K562 (cell line): ENCODE measurements around the gene MLLT3. TPM values are rescaled to one million over a fixed set of nuclear protein-coding genes. Genes with fewer than 3 reads are reported as not detected.

ENCODE experiments used
- ATAC-seq: fragments of 200-7000 bp; cut with Tn5 transposase; 3 replicates; pipeline ENCODE4 v1.9.1; 2020; ENCODE audit warnings: moderate library complexity
- BruUV-seq: library from RNA; stranded (reverse); fragments of 400-500 nt; replicated peaks from 2 replicates; lab custom pipeline; 2021; lab: Mats Ljungman, UMichigan
- CTCF ChIA-PET: fragments of 300-600 bp; formaldehyde crosslinking; extraction: SDS; loops from one replicate; lab custom pipeline; 2021; ENCODE audit warnings: low intra/inter-chr PET ratio; lab: Yijun Ruan, JAX
- POLR2A ChIA-PET: fragments of 300-600, 350-650 bp; sonication (Branson Sonifier 250); formaldehyde crosslinking; extraction: SDS; loops from one replicate; lab custom pipeline; 2021; ENCODE audit warnings: antibody characterized with exemption, inconsistent platforms; lab: Yijun Ruan, JAX
- DNase-seq, 4 experiments: peaks; one replicate each; pipeline versions ENCODE4 v3.0.0 to v3.0.0-alpha.2; 2011 to 2018; ENCODE audit warnings: low spot score in 3 of 4, mixed read lengths in 3 of 4; ENCODE audit errors: extremely low read depth in 1 of 4
- FAIRE-seq: peaks from 2 replicates; lab custom pipeline; 2011; peaks lifted over from hg19 to GRCh38; lab: Jason Lieb, UNC
- H2AFZ ChIP-seq: 2 replicates; pipeline ENCODE4 v1.6.0; 2011; ENCODE audit warnings: low read depth, low read length, control low read depth, inconsistent platforms
- H3K27ac ChIP-seq: fragments of 200-600 bp; 3 replicates; pipeline ENCODE4 v1.8.0; 2011; ENCODE audit warnings: low read depth, mild to moderate bottlenecking, control low read depth, inconsistent platforms, low read length, moderate library complexity, mixed read lengths; ENCODE audit errors: extremely low read depth
- H3K27me3 ChIP-seq, 2 experiments: fragments of 300-600 bp in 1 of 2; 2 replicates in 1 of 2; 3 replicates in 1 of 2; pipeline versions ENCODE4 v1.6.0 to v1.8.0; 2011; ENCODE audit warnings: inconsistent platforms in 2 of 2, low read length in 2 of 2, mild to moderate bottlenecking in 1 of 2, mixed read lengths in 1 of 2, moderate library complexity in 1 of 2; ENCODE audit not compliant: control insufficient read depth in 2 of 2, insufficient read depth in 2 of 2
- H3K36me3 ChIP-seq: fragments of 300-600 bp; 3 replicates; pipeline ENCODE4 v1.8.0; 2011; ENCODE audit warnings: mild to moderate bottlenecking, low read length, inconsistent platforms; ENCODE audit not compliant: control insufficient read depth, insufficient read depth
- H3K4me1 ChIP-seq, 2 experiments: fragments of 200-600 bp in 1 of 2; replicated peaks in 1 of 2; 2 replicates in 1 of 2; 3 replicates in 1 of 2; pipeline versions ENCODE4 v1.5.1 to v1.8.0; 2011; ENCODE audit warnings: inconsistent platforms in 2 of 2, low read length in 2 of 2, mild to moderate bottlenecking in 1 of 2, mixed read lengths in 1 of 2, moderate library complexity in 1 of 2; ENCODE audit not compliant: control insufficient read depth in 2 of 2, insufficient read depth in 2 of 2
- H3K4me2 ChIP-seq: 2 replicates; pipeline ENCODE4 v1.6.1; 2011; ENCODE audit warnings: low read length, control low read depth, inconsistent platforms, mixed read lengths; ENCODE audit not compliant: insufficient read depth
- H3K4me3 ChIP-seq: fragments of 200-600 bp; sonication (generic), shearing (Covaris generic); 2 replicates; pipeline ENCODE4 v1.5.1; 2016; ENCODE audit warnings: control low read depth, inconsistent platforms
- H3K79me2 ChIP-seq: fragments of 200-600 bp; 3 replicates; pipeline ENCODE4 v1.8.0; 2011; ENCODE audit warnings: low read length, inconsistent platforms; ENCODE audit not compliant: control insufficient read depth, insufficient read depth
- H3K9ac ChIP-seq, 2 experiments: 2 replicates each; pipeline versions ENCODE4 v1.6.0 to v1.6.1; 2011; ENCODE audit warnings: low read depth in 2 of 2, low read length in 2 of 2, control low read depth in 1 of 2, inconsistent platforms in 1 of 2, mild to moderate bottlenecking in 1 of 2, mixed read lengths in 1 of 2; ENCODE audit not compliant: insufficient read depth in 1 of 2
- H3K9me1 ChIP-seq: one replicate; pipeline ENCODE4 v1.6.0; 2011; ENCODE audit warnings: inconsistent platforms, mild to moderate bottlenecking, low read length, moderate library complexity; ENCODE audit not compliant: control insufficient read depth, insufficient read depth
- H3K9me3 ChIP-seq: replicated peaks from 2 replicates; pipeline ENCODE4 v1.5.1; 2011; ENCODE audit warnings: low read depth, low read length, inconsistent platforms; ENCODE audit not compliant: control insufficient read depth, insufficient read depth
- H4K20me1 ChIP-seq: replicated peaks from 2 replicates; pipeline ENCODE4 v1.6.1; 2011; ENCODE audit warnings: low read length, inconsistent platforms, mixed read lengths; ENCODE audit not compliant: control insufficient read depth, insufficient read depth
- EP400 ChIP-seq: fragments of 450-650 bp; IDR thresholded peaks from 2 replicates; pipeline ENCODE4 v1.6.1; 2017; ENCODE audit warnings: antibody characterized with exemption, mild to moderate bottlenecking, moderate library complexity
- KDM2B ChIP-seq: fragments of 250-450 bp; sonication (Bioruptor Pico); IDR thresholded peaks from 2 replicates; pipeline ENCODE4 v1.8.0; 2021; ENCODE audit warnings: mild to moderate bottlenecking, moderate library complexity
- TCF15 ChIP-seq: fragments of 250-450 bp; sonication (Bioruptor Pico); IDR thresholded peaks from 2 replicates; pipeline ENCODE4 v1.8.0; 2022; ENCODE audit warnings: moderate library complexity, mild to moderate bottlenecking, inconsistent platforms
- U2AF1 ChIP-seq: fragments of 200-400 bp; formaldehyde crosslinking; optimal IDR thresholded peaks from 2 replicates; pipeline ENCODE3; 2017; ENCODE audit warnings: mild to moderate bottlenecking, low read depth, low read length, moderate library complexity
- ZNF695 ChIP-seq: fragments of 450-650 bp; formaldehyde crosslinking; IDR thresholded peaks from 2 replicates; pipeline ENCODE4 v1.4.0; 2020; ENCODE audit warnings: mild to moderate bottlenecking, moderate library complexity
- WGBS: fragments of 100-300 bp; shearing (Covaris generic); methylation state at CpG from one replicate; pipeline ENCODE4 v1.1.6; 2016; ENCODE audit warnings: low coverage, mixed read lengths; ENCODE audit not compliant: insufficient coverage; ENCODE audit errors: missing lambda C conversion rate; 5-methylcytosine and 5-hydroxymethylcytosine counted together
- in situ Hi-C: fragments of 300-500 bp; cut with MboI; formaldehyde crosslinking; loops from 4 replicates; pipeline ENCODE4 v1.15.0; 2018; ENCODE audit warnings: inconsistent platforms, mixed read lengths
- intact Hi-C: fragments of 100-400 bp; cut with micrococcal nuclease; formaldehyde crosslinking; loops from 2 replicates; pipeline ENCODE4 v1.14.2; 2022
- polyA plus RNA-seq, 8 experiments: library from polyadenylated mRNA; depleted of rRNA in 4 of 8; stranded (reverse) in 5 of 8; unstranded in 3 of 8; fragments of >200 nt; fragmentation: Nextera tagmentation in 2 of 8; fragmentation: Illumina TruSeq in 1 of 8; extraction: Ambion mirVana in 2 of 8; extraction: Trizol in 1 of 8; gene quantifications; 2 replicates each; pipeline versions ENCODE4 v1.2.1 to v1.2.3, GENCODE V29; 2011 to 2014; ENCODE audit warnings: inconsistent platforms in 1 of 8, missing spikeins in 1 of 8
- total RNA-seq, 7 experiments: library from RNA; depleted of rRNA in 6 of 7; stranded (reverse); fragments of >200 nt in 6 of 7; fragmentation: Illumina TruSeq in 2 of 7; extraction: Trizol in 2 of 7; gene quantifications; 2 replicates each; pipeline versions ENCODE4 v1.2.1 to v1.2.3, GENCODE V29; 2011 to 2021; ENCODE audit warnings: low replicate concordance in 1 of 7
- TF ChIP-seq, protein P1 (sequence below): fragments of 200-800 bp; sonication (Bioruptor generic); IDR thresholded peaks from 2 replicates; pipeline ENCODE4 v1.6.1; 2017; ENCODE audit warnings: missing genetic modification characterization, missing compliant biosample characterization

Gene MLLT3
- total and polyA plus RNA-seq, 9 of the 15 experiments (the other 6 are each of a cell fraction or from before 2014, with no cell fraction given) = 0.07 to 0.42 (median 0.22) TPM; not detected in 4

GRCh38 chr9:20570756-20571155 is 51.5 kb downstream of the MLLT3 start:
- H3K4me3 ChIP-seq = no peak overlapping the region
- H3K27ac ChIP-seq = no peak overlapping the region
- H4K20me1 ChIP-seq = no peaks in the 10 kb centered on the region
- ATAC-seq (no peak), FAIRE-seq (no peak), DNase-seq (no peak)
- TF ChIP-seq TCF15 = no peak
- CTCF ChIA-PET = no interaction called here
- H3K36me3 ChIP-seq = no peaks in the 10 kb centered on the region
- no peaks in the 10 kb centered on the region for H3K79me2 ChIP-seq
- intact Hi-C loops (no loop called here), in situ Hi-C loops (no loop called here)
- H3K4me1 ChIP-seq = no peaks in the 10 kb centered on the region
- H3K9me1 ChIP-seq = no peaks in the 10 kb centered on the region
- H3K4me2 ChIP-seq = no peak overlapping the region
- H3K9me3 ChIP-seq = no peaks in the 10 kb centered on the region
- no peaks in the 10 kb centered on the region for H3K27me3 ChIP-seq
- no peak overlapping the region for H2AFZ ChIP-seq
- POLR2A ChIA-PET = no interaction called here
- 0% methylated on average over 1 of the region's 1 CpG for WGBS
- H3K9ac ChIP-seq = no peak overlapping the region
- BruUV-seq = no TSS peak

DNA sequence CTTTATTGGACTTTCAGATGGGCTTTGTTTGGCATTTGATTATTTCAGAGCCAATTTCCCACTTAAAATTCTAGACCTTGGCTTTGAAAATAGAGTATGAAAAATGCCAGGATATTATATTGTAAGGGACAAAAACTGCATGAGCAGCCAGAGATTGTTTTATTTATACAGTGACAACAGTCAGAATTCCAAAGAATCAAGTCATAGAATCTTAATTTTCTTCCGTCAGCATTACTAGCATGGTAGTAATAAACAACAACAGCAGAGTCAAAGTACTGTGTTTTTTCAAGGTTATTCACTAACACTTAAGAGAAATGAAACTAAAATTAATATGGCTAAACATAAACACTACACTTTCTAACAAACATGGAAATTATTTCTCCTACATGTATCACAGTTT is 52.2 kb downstream of the MLLT3 start:
- in situ Hi-C loops = no loop called here
- H2AFZ ChIP-seq = no peak overlapping the region
- H3K9me1 ChIP-seq = no peaks in the 10 kb centered on the region
- H4K20me1 ChIP-seq = no peaks in the 10 kb centered on the region
- WGBS = 9% methylated on average over 1 of the region's 1 CpG
- no TSS peak for BruUV-seq
- H3K27ac ChIP-seq = no peak overlapping the region
- no peaks in the 10 kb centered on the region for H3K36me3 ChIP-seq
- TF ChIP-seq KDM2B (CRISPR knock-in tag) (no peak), ZNF695 (CRISPR knock-in tag) (no peak), U2AF1 (no peak), EP400 (no peak)
- TF ChIP-seq, protein P1, sequence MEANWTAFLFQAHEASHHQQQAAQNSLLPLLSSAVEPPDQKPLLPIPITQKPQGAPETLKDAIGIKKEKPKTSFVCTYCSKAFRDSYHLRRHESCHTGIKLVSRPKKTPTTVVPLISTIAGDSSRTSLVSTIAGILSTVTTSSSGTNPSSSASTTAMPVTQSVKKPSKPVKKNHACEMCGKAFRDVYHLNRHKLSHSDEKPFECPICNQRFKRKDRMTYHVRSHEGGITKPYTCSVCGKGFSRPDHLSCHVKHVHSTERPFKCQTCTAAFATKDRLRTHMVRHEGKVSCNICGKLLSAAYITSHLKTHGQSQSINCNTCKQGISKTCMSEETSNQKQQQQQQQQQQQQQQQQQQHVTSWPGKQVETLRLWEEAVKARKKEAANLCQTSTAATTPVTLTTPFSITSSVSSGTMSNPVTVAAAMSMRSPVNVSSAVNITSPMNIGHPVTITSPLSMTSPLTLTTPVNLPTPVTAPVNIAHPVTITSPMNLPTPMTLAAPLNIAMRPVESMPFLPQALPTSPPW (CRISPR knock-in tag) = no peak
- no peaks in the 10 kb centered on the region for H3K79me2 ChIP-seq
- no peak overlapping the region for H3K9ac ChIP-seq
- H3K27me3 ChIP-seq = no peaks in the 10 kb centered on the region
- no peak for FAIRE-seq
- DNase-seq = no peak
- H3K4me3 ChIP-seq = no peak overlapping the region
- H3K4me2 ChIP-seq = no peak overlapping the region
- H3K4me1 ChIP-seq = no peaks in the 10 kb centered on the region
- no peaks in the 10 kb centered on the region for H3K9me3 ChIP-seq
- POLR2A ChIA-PET = no interaction called here
- intact Hi-C loops = no loop called here
- no peak for ATAC-seq
- CTCF ChIA-PET = no interaction called here
